PFSK-1 (cell line): Measurements from ENCODE around the gene KAZALD1.

Experiments used
- POLR2AphosphoS5 ChIP-seq: IDR thresholded peaks from 2 replicates; pipeline ENCODE4 v1.6.1; 2012; ENCODE audit warnings: low read depth, mild to moderate bottlenecking, control low read depth, low read length, moderate library complexity
- SIN3A ChIP-seq: IDR thresholded peaks from 2 replicates; pipeline ENCODE4 v1.6.1; 2012; ENCODE audit warnings: mild to moderate bottlenecking, low read length, moderate library complexity, borderline replicate concordance; ENCODE audit not compliant: insufficient read depth
- TAF1 ChIP-seq: IDR thresholded peaks from 2 replicates; pipeline ENCODE4 v1.6.1; 2012; ENCODE audit warnings: low read length, control low read depth, borderline replicate concordance; ENCODE audit not compliant: insufficient read depth
- TF ChIP-seq, protein P1 (sequence below), 2 experiments: IDR thresholded peaks; 2 replicates each; pipeline versions ENCODE4 v1.6.1 to v1.8.0; 2011 to 2012; ENCODE audit warnings: low read depth in 2 of 2, low read length in 2 of 2, control low read depth in 1 of 2, inconsistent platforms in 1 of 2, mild to moderate bottlenecking in 1 of 2, moderate library complexity in 1 of 2; ENCODE audit not compliant: insufficient read depth in 1 of 2

DNA sequence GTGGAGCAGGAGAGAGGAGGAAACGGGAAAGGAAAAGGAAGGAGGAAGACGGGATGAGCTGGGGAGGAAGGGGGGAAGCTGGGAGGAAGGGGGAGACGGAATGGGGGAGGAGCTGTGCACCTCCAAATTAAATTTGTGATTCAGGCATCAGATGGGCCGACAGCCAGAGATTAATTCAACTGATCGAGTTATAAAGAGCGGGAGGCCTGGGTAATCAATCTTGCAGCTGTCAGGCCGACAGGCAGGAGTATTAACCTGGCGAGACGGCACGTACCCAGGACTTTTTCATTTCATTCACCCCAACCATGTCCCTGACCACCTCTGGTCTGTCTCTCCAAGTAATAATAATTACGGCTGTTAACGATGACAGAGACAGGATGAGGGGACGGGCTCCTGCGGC lies 26.2 kb downstream of the KAZALD1 start:
- no peak for TF ChIP-seq TAF1
- TF ChIP-seq, protein P1, sequence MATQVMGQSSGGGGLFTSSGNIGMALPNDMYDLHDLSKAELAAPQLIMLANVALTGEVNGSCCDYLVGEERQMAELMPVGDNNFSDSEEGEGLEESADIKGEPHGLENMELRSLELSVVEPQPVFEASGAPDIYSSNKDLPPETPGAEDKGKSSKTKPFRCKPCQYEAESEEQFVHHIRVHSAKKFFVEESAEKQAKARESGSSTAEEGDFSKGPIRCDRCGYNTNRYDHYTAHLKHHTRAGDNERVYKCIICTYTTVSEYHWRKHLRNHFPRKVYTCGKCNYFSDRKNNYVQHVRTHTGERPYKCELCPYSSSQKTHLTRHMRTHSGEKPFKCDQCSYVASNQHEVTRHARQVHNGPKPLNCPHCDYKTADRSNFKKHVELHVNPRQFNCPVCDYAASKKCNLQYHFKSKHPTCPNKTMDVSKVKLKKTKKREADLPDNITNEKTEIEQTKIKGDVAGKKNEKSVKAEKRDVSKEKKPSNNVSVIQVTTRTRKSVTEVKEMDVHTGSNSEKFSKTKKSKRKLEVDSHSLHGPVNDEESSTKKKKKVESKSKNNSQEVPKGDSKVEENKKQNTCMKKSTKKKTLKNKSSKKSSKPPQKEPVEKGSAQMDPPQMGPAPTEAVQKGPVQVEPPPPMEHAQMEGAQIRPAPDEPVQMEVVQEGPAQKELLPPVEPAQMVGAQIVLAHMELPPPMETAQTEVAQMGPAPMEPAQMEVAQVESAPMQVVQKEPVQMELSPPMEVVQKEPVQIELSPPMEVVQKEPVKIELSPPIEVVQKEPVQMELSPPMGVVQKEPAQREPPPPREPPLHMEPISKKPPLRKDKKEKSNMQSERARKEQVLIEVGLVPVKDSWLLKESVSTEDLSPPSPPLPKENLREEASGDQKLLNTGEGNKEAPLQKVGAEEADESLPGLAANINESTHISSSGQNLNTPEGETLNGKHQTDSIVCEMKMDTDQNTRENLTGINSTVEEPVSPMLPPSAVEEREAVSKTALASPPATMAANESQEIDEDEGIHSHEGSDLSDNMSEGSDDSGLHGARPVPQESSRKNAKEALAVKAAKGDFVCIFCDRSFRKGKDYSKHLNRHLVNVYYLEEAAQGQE (IDR thresholded peaks at IDR 0.05; ENCODE audit: insufficient read depth in 1 of 2, low read depth in 2 of 2, low read length in 2 of 2) = no peak
- no peak for TF ChIP-seq POLR2AphosphoS5
- no peak for TF ChIP-seq SIN3A
